ENCODE results near the gene PCDHA13. TPM values are rescaled to one million over a fixed set of nuclear protein-coding genes. Genes with fewer than 3 reads are reported as not detected.
"Not testable (repeated sequence)": the region's sequence is repeated elsewhere in the genome, so short reads cannot be mapped to it uniquely, and the experiment has no call there.

PCDHA13 gene
- not detected in 2 replicates for total RNA-seq (2014; rRNA removed; shearing (Covaris generic))
- not detected in 2 replicates for polyA plus RNA-seq (2016; fragmentation: Nextera tagmentation; extraction: Ambion mirVana)

GRCh38 chr5:140881889-140882590 lies at the start of gene PCDHA13:
TSS of gene PCDHA13 (plus strand) at chr5:140882124. CDS start at chr5:140882269, 145 bp downstream.
- 5 to 9% methylated on average over 35 of the region's 35 CpGs for WGBS, 2 experiments (ENCODE audit: low coverage in 1 of 2, low lambda C conversion rate in 2 of 2, missing lambda C conversion rate in 2 of 2)
- TF ChIP-seq EZH2 (IDR thresholded peaks at IDR 0.05; ENCODE audit: insufficient read depth, poor library complexity, severe bottlenecking) (no peak), EZH2phosphoT487 (IDR thresholded peaks at IDR 0.05; ENCODE audit: insufficient read depth, low read depth) (no peak)
- Histone ChIP-seq H3K4me3 (no peak within 1 kb of the TSS), H3K9me2 (ENCODE audit: insufficient read depth) (no peaks in the 10 kb centered on the region), H3F3A (ENCODE audit: insufficient read depth) (no peaks in the 10 kb centered on the region), H3K4me2 (ENCODE audit: unreplicated experiment) (no peak within 1 kb of the TSS), H3K9ac (no peak within 1 kb of the TSS), H3K9me3 (ENCODE audit: low read depth) (no peaks in the 10 kb centered on the region), H2AFZ (0 out of 2 replicates have a peak within 1 kb of the TSS, but pooled peaks have one; percentile 38), H3K27me3 (replicated peaks; ENCODE audit: insufficient read depth) (no peaks in the 10 kb centered on the region), H3K27ac (no peak within 1 kb of the TSS), H4K20me1 (ENCODE audit: insufficient read depth) (no peaks in the 10 kb centered on the region), H3K4me1 (ENCODE audit: insufficient read depth) (no peaks in the 10 kb centered on the region), H3K79me2 (ENCODE audit: insufficient read depth) (no peaks in the 10 kb centered on the region), H3K36me3 (ENCODE audit: low read depth) (no peaks in the 10 kb centered on the region)
- peak; percentile 44 for DNase-seq
- in situ Hi-C loops (cut with MboI) = no loop called here

GRCh38 chr5:140833993-140834392 lies 47.9 kb upstream of the PCDHA13 start, which contains the start of gene PCDHA7:
TSS of gene PCDHA7 (plus strand) at chr5:140834269. CDS start at chr5:140834384, 115 bp downstream.
- Histone ChIP-seq H3K9me2 (ENCODE audit: insufficient read depth) (no peaks in the 10 kb centered on the region), H3K79me2 (ENCODE audit: insufficient read depth) (no peaks in the 10 kb centered on the region), H3K4me1 (ENCODE audit: insufficient read depth) (no peaks in the 10 kb centered on the region), H3K4me2 (ENCODE audit: unreplicated experiment) (no peak within 1 kb of the TSS), H3F3A (ENCODE audit: insufficient read depth) (no peaks in the 10 kb centered on the region), H3K27me3 (replicated peaks; ENCODE audit: insufficient read depth) (no peaks in the 10 kb centered on the region), H3K9me3 (ENCODE audit: low read depth) (no peaks in the 10 kb centered on the region), H3K4me3 (peak within 1 kb of the TSS; percentile 9; the same call in 1 of the 2 replicates), H3K9ac (no peak within 1 kb of the TSS), H2AFZ (peak within 1 kb of the TSS; percentile 8; the same call in 1 of the 2 replicates), H4K20me1 (ENCODE audit: insufficient read depth) (no peaks in the 10 kb centered on the region), H3K36me3 (ENCODE audit: low read depth) (no peaks in the 10 kb centered on the region), H3K27ac (no peak within 1 kb of the TSS)
- in situ Hi-C loops (cut with MboI) = no loop called here
- TF ChIP-seq EZH2 (IDR thresholded peaks at IDR 0.05; ENCODE audit: insufficient read depth, poor library complexity, severe bottlenecking) (no peak), EZH2phosphoT487 (IDR thresholded peaks at IDR 0.05; ENCODE audit: insufficient read depth, low read depth) (no peak)
- peak; percentile 26 for DNase-seq
- WGBS, 2 experiments (ENCODE audit: low coverage in 1 of 2, low lambda C conversion rate in 2 of 2, missing lambda C conversion rate in 2 of 2) = 10 to 11% methylated on average over 8 of the region's 8 CpGs

- H3K9me3 ChIP-seq (ENCODE audit: low read depth); H3K9me2 ChIP-seq (ENCODE audit: insufficient read depth); DNase-seq; in situ Hi-C loops (cut with MboI); H3K4me1 ChIP-seq (ENCODE audit: insufficient read depth); H4K20me1 ChIP-seq (ENCODE audit: insufficient read depth); H3K27me3 ChIP-seq (replicated peaks; ENCODE audit: insufficient read depth); H3K36me3 ChIP-seq (ENCODE audit: low read depth); H3K79me2 ChIP-seq (ENCODE audit: insufficient read depth); H3F3A ChIP-seq (ENCODE audit: insufficient read depth); H3K4me2 ChIP-seq (ENCODE audit: unreplicated experiment); H3K27ac ChIP-seq; H3K9ac ChIP-seq: not testable (repeated sequence)
- Histone ChIP-seq H2AFZ (peak overlapping the region; percentile 8; the same call in 1 of the 2 replicates), H3K4me3 (peak overlapping the region; percentile 9; the same call in 1 of the 2 replicates)
- 19 to 24% methylated on average over 30 to 34 of the region's 38 CpGs for WGBS, 2 experiments (ENCODE audit: low coverage in 1 of 2, low lambda C conversion rate in 2 of 2, missing lambda C conversion rate in 2 of 2)
These were observed 47.4 kb upstream of the PCDHA13 start for GRCh38 chr5:140834439-140835008.

GRCh38 chr5:140835622-140836510 lies 46.1 kb upstream of the PCDHA13 start:
- WGBS, 2 experiments (ENCODE audit: low coverage in 1 of 2, low lambda C conversion rate in 2 of 2, missing lambda C conversion rate in 2 of 2) = 49 to 50% methylated on average over 80 to 99 of the region's 103 CpGs
- no peak overlapping the region for H3K4me2 ChIP-seq (ENCODE audit: unreplicated experiment)
- no peaks in the 10 kb centered on the region for H3K9me2 ChIP-seq (ENCODE audit: insufficient read depth)
- H3K9me3 ChIP-seq (ENCODE audit: low read depth) = no peaks in the 10 kb centered on the region
- no peak overlapping the region for H3K9ac ChIP-seq
- TF ChIP-seq EZH2phosphoT487 (IDR thresholded peaks at IDR 0.05; ENCODE audit: insufficient read depth, low read depth) (no peak), EZH2 (IDR thresholded peaks at IDR 0.05; ENCODE audit: insufficient read depth, poor library complexity, severe bottlenecking) (no peak)
- H3K4me1 ChIP-seq (ENCODE audit: insufficient read depth) = no peaks in the 10 kb centered on the region
- H3K27ac ChIP-seq = no peak overlapping the region
- H2AFZ ChIP-seq = no peak overlapping the region
- H4K20me1 ChIP-seq (ENCODE audit: insufficient read depth) = no peaks in the 10 kb centered on the region
- in situ Hi-C loops (cut with MboI) = no loop called here
- H3F3A ChIP-seq (ENCODE audit: insufficient read depth) = no peaks in the 10 kb centered on the region
- H3K4me3 ChIP-seq = no peak overlapping the region
- H3K36me3 ChIP-seq (ENCODE audit: low read depth) = no peaks in the 10 kb centered on the region
- H3K27me3 ChIP-seq (replicated peaks; ENCODE audit: insufficient read depth) = no peaks in the 10 kb centered on the region
- no peaks in the 10 kb centered on the region for H3K79me2 ChIP-seq (ENCODE audit: insufficient read depth)
- DNase-seq = no peak

Measured in GM23248 (cell line).